ENCODE data around the gene RGS5.

The RGS5 gene

DNA sequence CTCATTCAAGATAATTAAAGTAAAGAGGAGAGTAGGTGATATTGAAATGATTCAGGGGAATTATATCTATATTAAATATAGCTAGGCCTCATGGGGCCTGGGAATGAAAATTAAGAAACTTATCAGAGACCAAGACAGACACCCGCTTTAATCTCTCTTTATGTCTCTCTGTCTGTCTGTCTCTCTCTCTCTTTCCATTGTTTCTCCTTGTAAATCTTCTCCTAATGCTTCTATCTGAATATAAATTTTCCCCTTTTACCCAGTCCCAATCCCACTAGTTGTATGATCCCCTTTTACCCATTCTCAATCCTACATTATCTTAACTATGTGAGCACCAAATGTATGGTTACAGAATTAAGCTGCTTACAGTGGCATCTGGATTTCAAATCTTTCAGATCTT lies 61.2 kb downstream of the RGS5 start:
- no peak for DNase-seq

- DNase-seq, result no peak
Observed at GRCh38 chr1:163137556-163138265, 65.0 kb downstream of the RGS5 start.

- DNase-seq, result no peak
Observed at GRCh38 chr1:163131981-163132380, 70.7 kb downstream of the RGS5 start.

- no peak for DNase-seq
Observed at GRCh38 chr1:163130225-163130856, 72.4 kb downstream of the RGS5 start.

DNA sequence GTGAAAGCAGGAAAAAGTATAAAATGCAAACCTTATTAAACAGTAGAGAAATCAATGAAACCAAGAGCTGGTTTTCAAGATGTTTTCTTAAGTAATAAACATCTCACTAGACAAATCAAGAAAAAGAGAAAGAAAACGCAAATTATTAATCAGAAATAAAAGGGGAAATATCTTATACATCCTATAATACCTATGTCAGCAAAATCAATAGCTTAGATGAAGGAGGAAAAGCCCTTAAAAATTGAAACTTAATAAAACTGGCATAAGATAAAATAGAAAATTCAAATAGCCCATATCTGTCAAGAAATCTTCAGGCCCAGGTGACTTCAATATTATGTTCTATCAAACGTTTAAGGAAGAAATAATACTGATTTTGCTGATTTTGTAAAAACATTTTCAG lies 74.4 kb downstream of the RGS5 start:
- DNase-seq, result no peak

DNA sequence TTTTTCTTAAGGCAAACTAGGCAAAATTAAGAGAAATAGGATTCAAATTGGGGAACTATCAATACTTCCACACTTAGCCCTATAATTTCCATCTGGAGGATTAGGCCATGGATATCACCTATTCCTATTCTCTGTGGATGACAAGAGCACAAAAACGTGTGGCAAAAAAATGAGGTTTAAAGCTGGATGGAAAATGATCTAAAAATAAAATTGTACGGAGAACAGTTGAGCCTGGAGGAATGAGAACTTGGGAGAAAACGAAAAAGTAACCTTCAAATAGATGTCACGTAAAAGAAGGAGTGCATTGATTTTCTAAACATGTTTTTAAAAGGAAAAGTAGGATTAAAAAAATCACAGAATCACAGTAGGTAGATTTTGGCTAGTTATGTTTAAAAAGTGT lies 77.9 kb downstream of the RGS5 start:
- DNase-seq, result no peak

DNA sequence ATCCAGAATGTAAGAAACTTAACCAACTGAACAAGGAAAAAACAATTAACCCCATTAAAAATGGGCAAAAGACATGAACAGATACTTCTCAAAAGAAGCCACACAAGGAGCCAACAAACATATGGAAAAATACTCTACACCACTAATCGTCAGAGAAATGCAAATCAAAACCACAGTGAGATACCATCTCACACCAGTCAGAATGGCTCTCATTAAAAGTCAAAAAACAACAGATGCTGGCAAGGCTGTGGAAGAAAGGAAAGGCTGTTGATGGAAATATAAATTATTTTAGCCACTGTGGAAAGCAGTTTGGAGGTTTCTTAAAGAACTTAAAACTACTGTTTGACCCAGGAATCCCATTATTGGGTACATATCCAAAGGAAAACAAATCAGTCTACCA lies 82.3 kb downstream of the RGS5 start:
- no peak for DNase-seq

- DNase-seq, result no peak
Observed at GRCh38 chr1:163119707-163120106, 83.0 kb downstream of the RGS5 start.

DNA sequence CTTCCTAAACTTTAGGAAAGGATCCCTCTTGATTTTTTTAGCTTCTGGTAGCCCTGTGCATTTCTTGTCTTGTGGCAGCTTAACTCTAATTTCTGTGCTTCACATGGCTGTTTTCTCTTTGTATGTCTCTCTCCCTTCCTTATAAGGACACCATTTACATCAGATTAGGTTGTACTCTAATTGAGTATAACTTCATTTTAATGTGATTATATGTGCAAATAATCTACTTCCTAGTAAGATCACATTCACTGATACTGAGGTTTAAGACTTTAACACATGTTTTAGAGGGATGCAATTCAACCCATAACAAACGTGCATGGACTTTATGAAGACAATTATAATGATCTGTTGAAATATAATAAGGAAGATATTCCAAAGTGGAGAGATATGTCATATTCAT lies 86.8 kb downstream of the RGS5 start:
- no peak for DNase-seq

GRCh38 chr1:163107655-163108054 lies 95.1 kb downstream of the RGS5 start:
- DNase-seq, result no peak

DNA sequence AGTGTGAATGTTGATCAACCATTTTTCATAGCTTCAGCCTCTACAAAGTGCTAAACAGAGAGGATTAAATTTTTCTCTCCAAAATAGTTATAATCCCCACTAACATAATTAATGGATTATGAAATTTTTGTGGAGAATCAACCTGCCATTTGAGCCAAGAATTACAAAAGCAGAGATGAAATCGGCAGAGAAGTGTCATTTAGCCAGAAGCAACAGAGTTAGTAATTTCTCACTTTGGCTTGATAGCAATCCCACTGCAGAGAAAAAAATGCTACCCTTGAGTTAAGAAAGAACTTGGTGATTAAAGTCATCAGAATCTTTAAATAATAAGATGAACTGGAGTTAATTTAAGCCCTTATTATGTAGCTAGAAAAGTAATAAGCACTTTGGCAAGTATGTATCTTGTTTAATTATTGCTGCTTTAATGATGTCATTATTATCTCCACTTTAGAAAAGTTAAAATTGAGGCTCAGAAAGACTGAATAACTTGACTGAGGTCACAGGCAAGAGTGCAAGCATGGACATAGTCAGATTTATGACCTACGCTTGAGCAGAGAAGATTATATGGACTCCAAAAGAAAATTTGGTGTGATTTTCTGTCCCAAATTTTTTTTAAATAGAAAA lies 96.2 kb downstream of the RGS5 start:
- no peak for DNase-seq

DNA sequence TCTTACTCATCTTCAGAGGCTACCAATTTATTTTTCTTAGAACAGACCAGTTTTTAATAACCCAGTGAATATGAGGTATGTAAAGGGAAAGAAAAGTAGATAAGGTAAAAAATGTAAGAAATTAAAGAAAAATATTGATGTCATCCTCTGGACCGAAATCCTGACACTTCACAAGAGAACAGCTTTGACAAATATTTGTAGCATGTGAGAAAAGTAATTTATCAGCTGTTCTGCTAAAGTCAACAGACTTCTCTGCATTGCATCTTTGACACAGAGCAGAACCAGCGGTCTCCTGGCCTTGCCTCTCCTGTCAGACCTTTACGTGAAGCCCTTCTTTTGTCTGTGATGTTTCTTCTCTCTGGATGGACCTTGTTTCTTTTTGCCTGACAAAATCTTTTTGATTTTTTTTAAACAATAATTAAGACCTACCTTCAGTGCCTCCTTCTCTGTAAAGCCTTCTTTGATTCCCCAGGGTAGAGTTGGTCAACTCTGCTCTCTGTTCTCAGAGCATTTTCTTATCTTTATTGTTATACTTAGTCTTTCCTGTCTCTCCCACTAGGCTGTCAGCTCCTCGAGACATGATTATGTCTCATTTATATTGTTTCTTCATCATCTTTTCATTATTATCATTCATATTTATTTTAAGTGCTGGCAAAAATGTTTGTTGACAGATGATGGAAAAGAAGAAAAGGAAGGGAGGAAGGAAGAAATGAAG lies 98.2 kb downstream of the RGS5 start:
- no peak for DNase-seq

DNA sequence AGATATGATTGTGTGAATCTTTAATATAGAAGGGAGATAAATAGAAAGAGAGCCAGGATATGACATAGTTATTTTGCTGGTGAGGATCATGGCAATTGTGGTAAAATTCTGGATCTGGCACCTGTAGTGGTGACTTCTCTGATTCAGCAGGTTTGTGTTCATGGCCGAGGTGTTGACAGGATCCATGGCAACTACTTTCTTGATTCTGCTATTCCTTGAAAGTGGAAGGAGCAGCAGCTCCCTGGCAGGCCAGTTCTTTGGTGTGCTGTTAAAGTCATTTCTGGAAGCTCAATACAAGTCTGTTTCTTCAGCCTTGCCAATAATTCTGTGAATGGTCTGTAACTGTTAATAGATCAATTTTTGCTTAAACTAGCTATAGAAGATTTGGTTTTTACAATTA lies 100.1 kb downstream of the RGS5 start:
- no peak for DNase-seq

- DNase-seq, result no peak
Observed at GRCh38 chr1:163095213-163095612, 107.5 kb downstream of the RGS5 start.

DNA sequence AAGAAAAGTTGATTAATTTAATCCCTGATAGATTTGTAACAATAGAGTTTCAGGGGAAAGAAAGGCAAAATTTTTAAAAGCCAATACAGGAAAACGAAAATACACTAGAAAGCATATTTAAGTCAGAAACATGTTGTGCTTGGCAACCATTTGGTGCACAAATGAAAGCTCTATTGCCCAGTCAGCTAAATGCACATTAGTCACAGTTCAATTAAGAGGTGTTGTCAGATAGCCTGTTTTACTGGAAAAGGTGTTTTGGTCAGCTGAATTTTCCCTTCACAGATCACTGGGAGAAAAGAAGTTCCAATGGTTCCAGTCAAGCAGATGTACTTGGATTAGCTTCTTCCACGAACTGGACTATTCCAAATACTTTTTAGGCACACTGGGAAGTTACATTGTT lies 108.1 kb downstream of the RGS5 start:
- DNase-seq, result no peak

DNA sequence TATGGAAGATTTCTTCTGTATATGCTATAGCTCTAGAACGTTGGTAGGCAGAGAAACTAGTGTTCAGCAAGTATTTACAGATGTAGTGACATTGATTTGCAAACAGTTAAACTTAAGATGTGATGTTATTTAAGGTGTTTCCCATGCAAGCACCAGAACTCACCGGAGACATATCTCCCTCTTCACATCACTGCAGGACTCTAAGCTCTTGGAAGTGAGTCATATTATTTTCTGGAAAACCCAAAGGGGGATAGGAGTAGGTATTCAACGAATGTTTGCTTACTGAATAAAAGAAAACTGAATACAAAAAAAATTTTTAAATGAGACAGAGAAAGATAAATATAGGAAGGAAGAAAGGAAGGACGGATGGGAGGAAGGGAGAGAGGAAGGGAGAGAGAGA lies 108.5 kb downstream of the RGS5 start:
- no peak for DNase-seq

DNA sequence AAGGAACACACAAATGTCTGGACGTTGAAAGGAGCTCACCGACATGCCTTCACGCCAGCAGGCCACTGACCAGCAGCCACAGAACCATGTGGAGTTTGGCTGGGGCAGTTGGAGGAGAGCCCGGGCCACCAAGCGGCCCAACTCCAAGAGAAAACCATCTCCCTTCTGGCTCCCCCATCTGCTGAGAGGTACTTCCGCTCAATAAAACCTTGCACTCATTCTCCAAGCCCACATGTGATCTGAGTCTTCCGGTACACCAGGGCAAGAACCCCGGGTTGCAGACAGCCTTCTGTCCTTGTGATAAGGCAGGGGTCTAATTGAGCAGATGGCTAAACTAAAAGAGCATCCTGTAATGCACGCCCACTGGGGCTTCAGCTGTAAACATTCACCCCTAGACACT lies 109.1 kb downstream of the RGS5 start:
- no peak for DNase-seq

- DNase-seq, result no peak
Observed at GRCh38 chr1:163093169-163093568, 109.5 kb downstream of the RGS5 start.

Measured in activated gamma-delta T cell (primary cell).